Neural crest cell (in vitro differentiated cells): ENCODE results near the gene ABCA9. TPM values are rescaled to one million over a fixed set of nuclear protein-coding genes. Genes with fewer than 3 reads are reported as not detected.
"Not testable (repeated sequence)": the region's sequence is repeated elsewhere in the genome, so short reads cannot be mapped to it uniquely, and the experiment has no call there.

ENCODE experiments used
- DNase-seq: peaks from one replicate; pipeline ENCODE4 v3.0.0; 2021; ENCODE audit warnings: low read depth, mixed read lengths, low spot score
- H3K27ac Mint-ChIP-seq: one replicate; pipeline ENCODE4 v1.8.0; 2021; ENCODE audit warnings: mild to moderate bottlenecking, mixed read lengths; ENCODE audit not compliant: unreplicated experiment
- H3K27me3 Mint-ChIP-seq: 2 replicates; pipeline ENCODE4 v1.8.0; 2021; ENCODE audit warnings: low read depth, mild to moderate bottlenecking, mixed read lengths
- H3K36me3 Mint-ChIP-seq: 2 replicates; pipeline ENCODE4 v1.8.0; 2021; ENCODE audit warnings: low read depth, mild to moderate bottlenecking, mixed read lengths
- H3K4me1 Mint-ChIP-seq: 2 replicates; pipeline ENCODE4 v1.8.0; 2021; ENCODE audit warnings: mixed read lengths
- H3K4me3 Mint-ChIP-seq: one replicate; pipeline ENCODE4 v1.8.0; 2021; ENCODE audit warnings: mild to moderate bottlenecking, mixed read lengths
- H3K9me3 Mint-ChIP-seq: 2 replicates; pipeline ENCODE4 v1.8.0; 2021; ENCODE audit warnings: mixed read lengths
- total RNA-seq: library from RNA; stranded (reverse); gene quantifications from 2 replicates; pipeline ENCODE4 v1.2.1, GENCODE V29; 2021
- TF ChIP-seq, protein P1 (sequence below): fragments of 200-600 bp; sonication (generic); conservative IDR thresholded peaks from 2 replicates; pipeline ENCODE4 v1.5.0; 2021; ENCODE audit warnings: antibody characterized with exemption, mild to moderate bottlenecking

Gene ABCA9
- total RNA-seq, 1 donor from 2014 or later, result 1.3 TPM

DNA sequence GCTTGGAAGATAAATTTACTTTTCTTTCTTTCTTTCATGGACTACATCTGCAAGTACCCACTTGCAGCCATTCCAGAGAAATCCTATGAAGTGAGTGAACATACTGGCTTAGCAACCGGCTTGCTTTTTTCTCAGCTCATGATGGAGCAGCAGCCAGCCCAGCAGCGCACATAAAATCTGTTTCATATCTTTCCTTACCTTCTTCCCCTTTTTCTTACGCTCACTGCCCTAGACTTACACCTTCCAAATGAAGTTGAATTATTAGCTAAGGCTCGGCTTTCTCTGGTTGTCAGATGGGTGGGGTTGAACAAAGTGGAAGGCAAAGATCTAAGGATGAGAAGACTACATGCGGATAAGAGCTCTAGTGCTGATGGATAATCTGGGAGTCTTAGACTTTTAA lies 91.6 kb downstream of the ABCA9 start:
- no peak overlapping the region for H3K4me3 Mint-ChIP-seq
- DNase-seq, result no peak
- no peaks in the 10 kb centered on the region for H3K27me3 Mint-ChIP-seq
- no peak overlapping the region for H3K27ac Mint-ChIP-seq
- peaks cover 21% of the 10 kb centered on the region for H3K4me1 Mint-ChIP-seq
- H3K36me3 Mint-ChIP-seq, result no peaks in the 10 kb centered on the region
- TF ChIP-seq, protein P1, sequence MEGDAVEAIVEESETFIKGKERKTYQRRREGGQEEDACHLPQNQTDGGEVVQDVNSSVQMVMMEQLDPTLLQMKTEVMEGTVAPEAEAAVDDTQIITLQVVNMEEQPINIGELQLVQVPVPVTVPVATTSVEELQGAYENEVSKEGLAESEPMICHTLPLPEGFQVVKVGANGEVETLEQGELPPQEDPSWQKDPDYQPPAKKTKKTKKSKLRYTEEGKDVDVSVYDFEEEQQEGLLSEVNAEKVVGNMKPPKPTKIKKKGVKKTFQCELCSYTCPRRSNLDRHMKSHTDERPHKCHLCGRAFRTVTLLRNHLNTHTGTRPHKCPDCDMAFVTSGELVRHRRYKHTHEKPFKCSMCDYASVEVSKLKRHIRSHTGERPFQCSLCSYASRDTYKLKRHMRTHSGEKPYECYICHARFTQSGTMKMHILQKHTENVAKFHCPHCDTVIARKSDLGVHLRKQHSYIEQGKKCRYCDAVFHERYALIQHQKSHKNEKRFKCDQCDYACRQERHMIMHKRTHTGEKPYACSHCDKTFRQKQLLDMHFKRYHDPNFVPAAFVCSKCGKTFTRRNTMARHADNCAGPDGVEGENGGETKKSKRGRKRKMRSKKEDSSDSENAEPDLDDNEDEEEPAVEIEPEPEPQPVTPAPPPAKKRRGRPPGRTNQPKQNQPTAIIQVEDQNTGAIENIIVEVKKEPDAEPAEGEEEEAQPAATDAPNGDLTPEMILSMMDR, result no peak
- H3K9me3 Mint-ChIP-seq, result peaks cover 11% of the 10 kb centered on the region

DNA sequence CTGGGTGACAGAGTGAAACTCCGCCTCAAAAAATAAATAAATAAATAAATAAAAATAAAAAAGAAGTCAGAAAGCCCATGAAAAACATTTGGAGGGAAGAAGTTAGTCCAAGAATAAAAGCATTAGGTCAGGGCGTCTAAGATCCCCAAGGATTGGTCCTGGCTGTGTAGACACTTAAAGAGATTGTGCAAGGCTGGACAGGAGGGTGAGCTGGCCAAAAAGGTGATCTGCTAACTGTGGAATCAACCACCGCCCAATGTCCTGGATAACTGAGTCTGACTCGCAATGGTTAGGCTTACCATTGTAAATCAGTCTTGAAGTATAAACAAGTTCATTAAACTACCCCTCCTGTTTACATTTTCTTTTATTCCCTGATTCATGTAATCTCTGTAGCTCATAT lies 96.8 kb downstream of the ABCA9 start:
- H3K27me3 Mint-ChIP-seq, result no peaks in the 10 kb centered on the region
- H3K9me3 Mint-ChIP-seq, result peaks cover 13% of the 10 kb centered on the region
- DNase-seq, result no peak
- TF ChIP-seq, protein P1, result no peak
- H3K4me3 Mint-ChIP-seq, result no peak overlapping the region
- peaks cover 1% of the 10 kb centered on the region for H3K4me1 Mint-ChIP-seq
- H3K36me3 Mint-ChIP-seq, result no peaks in the 10 kb centered on the region
- no peak overlapping the region for H3K27ac Mint-ChIP-seq

DNA sequence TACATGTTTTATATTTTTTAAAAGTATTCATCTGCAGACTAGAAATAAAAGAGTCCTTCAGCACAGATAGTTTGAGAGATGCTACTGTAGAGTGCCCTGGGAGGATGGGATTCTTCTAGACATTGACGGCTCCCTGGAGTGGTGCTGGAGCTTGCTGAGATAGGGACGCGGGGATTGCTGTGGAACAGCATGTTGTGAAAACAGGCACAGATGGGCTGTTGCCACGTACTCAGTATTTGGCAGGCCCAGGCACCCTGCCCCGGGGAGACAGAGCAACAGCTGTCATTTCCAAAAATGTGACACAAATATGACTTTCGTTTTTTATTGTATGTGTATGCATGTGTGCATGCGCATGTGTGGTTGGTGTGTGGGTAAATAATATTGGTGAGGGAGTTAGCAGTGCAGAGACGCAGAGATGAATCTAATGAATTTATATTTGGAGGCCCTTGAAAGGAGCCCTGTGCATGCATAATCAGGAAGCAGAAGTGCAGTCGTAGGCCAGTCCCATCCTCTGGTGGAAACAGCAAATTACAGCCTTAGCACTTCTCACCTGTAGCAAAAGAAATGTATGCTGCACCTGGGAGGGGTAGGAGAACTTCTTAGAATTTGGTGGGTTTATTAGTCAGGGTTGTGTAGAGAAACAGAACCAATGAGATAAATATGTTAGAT lies 99.4 kb downstream of the ABCA9 start:
- no peak for DNase-seq
- no peaks in the 10 kb centered on the region for H3K36me3 Mint-ChIP-seq
- no peaks in the 10 kb centered on the region for H3K4me1 Mint-ChIP-seq
- H3K27ac Mint-ChIP-seq, result no peak overlapping the region
- TF ChIP-seq, protein P1, result no peak
- H3K27me3 Mint-ChIP-seq, result no peaks in the 10 kb centered on the region
- no peak overlapping the region for H3K4me3 Mint-ChIP-seq
- peaks cover 7% of the 10 kb centered on the region for H3K9me3 Mint-ChIP-seq

DNA sequence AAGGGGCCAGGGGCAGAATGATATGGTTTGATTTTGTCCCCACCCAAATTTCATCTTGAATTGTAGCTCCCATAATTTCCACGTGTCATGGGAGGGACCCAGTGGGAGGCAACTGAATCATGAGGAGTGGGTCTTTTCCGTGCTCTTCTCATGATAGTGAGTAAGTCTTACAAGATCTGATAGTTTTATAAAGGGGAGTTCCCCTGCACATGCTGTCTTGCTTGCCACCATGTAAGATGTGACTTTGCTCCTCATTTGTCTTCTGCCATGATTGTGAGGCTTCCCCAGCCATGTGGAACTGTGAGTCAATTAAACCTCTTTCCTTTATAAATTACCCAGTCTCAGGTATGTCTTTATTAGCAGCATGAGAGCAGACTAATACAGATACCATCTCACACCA lies 101.6 kb downstream of the ABCA9 start:
- H3K4me3 Mint-ChIP-seq, H3K36me3 Mint-ChIP-seq, DNase-seq, H3K27me3 Mint-ChIP-seq, H3K9me3 Mint-ChIP-seq, H3K4me1 Mint-ChIP-seq, H3K27ac Mint-ChIP-seq: not testable (repeated sequence)

DNA sequence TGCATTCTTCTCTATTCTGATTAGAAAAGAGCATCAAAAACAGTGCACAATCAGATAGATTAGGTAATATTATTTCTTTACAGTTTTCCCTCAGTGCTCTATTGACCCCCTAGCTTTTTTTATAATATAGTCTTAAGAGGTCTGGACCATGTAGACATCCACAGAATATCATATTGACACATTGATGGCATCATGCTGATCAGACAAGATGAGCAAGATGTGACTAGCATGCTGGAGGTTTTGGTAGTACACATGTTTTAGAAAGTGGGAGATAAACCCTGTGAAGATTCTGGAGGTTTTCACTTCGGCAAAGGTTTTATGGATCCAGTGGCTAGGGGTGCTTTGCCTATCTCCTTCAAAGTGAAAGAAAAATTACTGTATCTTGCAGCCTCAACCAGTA lies 102.8 kb downstream of the ABCA9 start:
- H3K27ac Mint-ChIP-seq, result no peak overlapping the region
- no peaks in the 10 kb centered on the region for H3K27me3 Mint-ChIP-seq
- H3K4me1 Mint-ChIP-seq, result peaks cover 7% of the 10 kb centered on the region
- H3K9me3 Mint-ChIP-seq, result no peaks in the 10 kb centered on the region
- TF ChIP-seq, protein P1, result no peak
- H3K36me3 Mint-ChIP-seq, result no peaks in the 10 kb centered on the region
- H3K4me3 Mint-ChIP-seq, result no peak overlapping the region
- DNase-seq, result no peak

DNA sequence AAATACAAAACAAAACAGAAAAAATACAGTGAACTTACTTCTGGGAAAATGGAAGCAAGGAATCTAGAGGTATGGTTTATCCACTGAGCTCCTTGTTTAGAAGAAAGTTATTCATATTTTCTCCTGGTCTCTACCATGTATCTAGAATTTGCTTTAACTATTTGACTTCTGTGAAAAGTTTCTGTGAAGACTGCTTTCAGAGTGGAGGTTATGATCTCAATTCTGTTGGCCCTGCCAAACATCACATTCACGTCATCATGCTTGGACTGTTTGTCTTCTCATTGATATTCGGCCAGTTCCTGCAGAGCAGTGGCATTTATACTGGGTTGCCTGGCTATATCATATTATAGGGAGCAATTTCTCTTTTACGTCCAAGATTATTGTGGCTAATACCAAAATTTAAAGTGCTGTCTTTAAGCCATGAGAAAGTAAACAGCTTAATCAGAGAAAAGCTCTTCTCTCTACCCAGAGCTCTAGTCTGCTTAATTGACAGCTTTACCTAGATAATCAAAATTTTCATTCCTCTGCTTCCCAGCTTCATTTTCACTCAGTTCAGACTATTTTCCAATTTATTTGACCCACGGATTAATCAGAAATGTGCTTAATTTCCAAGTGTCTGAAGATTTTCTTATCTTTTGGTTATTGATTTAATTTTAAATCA lies 105.4 kb downstream of the ABCA9 start, which contains the start of gene ABCA8:
Gene ABCA8, minus strand, starts transcription at position 212 of the 661 bp plus-strand sequence. CDS start 13,358 bp downstream, outside the sequence.
- peaks cover 3% of the 10 kb centered on the region for H3K9me3 Mint-ChIP-seq
- H3K36me3 Mint-ChIP-seq, result peaks cover 2% of the 10 kb centered on the region
- TF ChIP-seq, protein P1, result no peak
- DNase-seq, result no peak
- no peaks in the 10 kb centered on the region for H3K27me3 Mint-ChIP-seq
- no peak within 1 kb of the TSS for H3K27ac Mint-ChIP-seq
- H3K4me3 Mint-ChIP-seq, result peak within 1 kb of the TSS; percentile 27
- peaks cover 10% of the 10 kb centered on the region for H3K4me1 Mint-ChIP-seq
